AG04449 (cell line): ENCODE results near the gene TPBGL.
"Not testable (repeated sequence)": the region's sequence is repeated elsewhere in the genome, so short reads cannot be mapped to it uniquely, and the experiment has no call there.

ENCODE experiments used
- CTCF ChIA-PET: fragments of 350-600 bp; formaldehyde crosslinking; extraction: SDS; loops from one replicate; lab custom pipeline; 2021; ENCODE audit warnings: antibody characterized with exemption; lab: Yijun Ruan, JAX
- POLR2A ChIA-PET: fragments of 400-600, 350-600 bp; formaldehyde crosslinking; extraction: SDS; loops from one replicate; lab custom pipeline; 2020; ENCODE audit warnings: antibody characterized with exemption, inconsistent platforms; lab: Yijun Ruan, JAX
- DNase-seq: peaks from one replicate; pipeline ENCODE4 v3.0.0-alpha.2; 2010; ENCODE audit warnings: low read depth, low spot score
- H3K4me3 ChIP-seq: 2 replicates; pipeline ENCODE4 v1.5.1; 2011; ENCODE audit warnings: low read depth, mild to moderate bottlenecking, control low read depth, low read length
- TF ChIP-seq, protein P1 (sequence below): IDR thresholded peaks from one replicate; pipeline ENCODE4 v1.5.1; 2011; ENCODE audit warnings: mild to moderate bottlenecking, moderate library complexity, low read length, control low read depth, inconsistent platforms; ENCODE audit not compliant: insufficient read depth; ENCODE audit errors: missing control alignments

The TPBGL gene

DNA sequence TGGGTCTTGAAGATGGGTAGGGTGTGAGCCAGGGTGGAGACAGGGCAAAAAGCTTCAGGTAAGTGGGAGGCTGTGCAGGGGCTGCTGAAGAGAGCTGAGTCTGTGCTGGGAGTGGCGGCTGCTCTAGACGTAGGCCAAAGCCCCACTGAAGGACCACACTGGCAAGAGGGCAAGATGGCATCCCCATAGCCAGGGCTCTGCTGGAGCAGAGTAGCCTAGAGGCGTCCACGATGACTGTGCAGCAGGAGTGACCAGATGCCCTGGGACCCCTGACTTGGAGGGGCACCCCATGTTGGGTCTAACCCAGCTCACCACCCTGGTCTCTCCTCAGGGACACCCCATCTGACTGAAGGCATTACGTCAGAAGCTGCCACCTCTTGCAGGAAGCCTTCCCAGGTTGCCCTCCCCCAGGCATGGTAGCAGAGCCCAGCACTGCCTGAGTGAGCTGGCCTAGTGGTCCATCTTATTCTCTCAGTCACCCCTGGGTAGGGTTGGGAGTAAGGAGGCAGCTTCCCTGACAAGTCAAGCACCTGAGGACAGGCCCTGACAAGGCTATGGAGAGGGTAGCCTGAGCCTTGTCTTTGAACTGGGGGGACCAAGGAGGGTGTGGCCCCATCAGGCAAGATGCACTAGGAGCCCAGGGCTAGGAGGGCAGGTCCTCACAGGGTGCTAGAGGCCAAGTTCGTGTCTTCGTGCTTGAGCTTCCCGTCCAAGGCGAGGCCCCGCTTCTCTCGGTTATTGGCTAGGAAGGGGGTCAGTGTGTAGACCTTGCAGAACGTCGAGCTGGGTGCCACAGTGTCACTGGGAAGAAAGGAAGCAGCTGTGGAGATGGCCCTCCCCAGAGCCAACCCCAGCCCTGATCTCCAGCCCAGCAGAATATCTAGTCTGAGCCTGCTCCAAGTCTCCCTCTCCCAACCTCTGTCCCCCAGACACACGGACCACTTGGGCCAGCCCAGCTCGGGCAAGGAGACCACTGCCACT is 33.1 kb downstream of the TPBGL start:
- CTCF ChIA-PET, result interaction anchor here (0.8 to 16.4 kb wide), 8 partner anchors 8 to 133 kb away, joined by 3 to 534 read pairs (median 18); no protein-coding TSS in a partner anchor
- POLR2A ChIA-PET, result interaction anchor here (0.7 kb wide), 1 partner anchor 92 kb away, joined by 3 read pairs; no protein-coding TSS in a partner anchor
- TF ChIP-seq, protein P1, sequence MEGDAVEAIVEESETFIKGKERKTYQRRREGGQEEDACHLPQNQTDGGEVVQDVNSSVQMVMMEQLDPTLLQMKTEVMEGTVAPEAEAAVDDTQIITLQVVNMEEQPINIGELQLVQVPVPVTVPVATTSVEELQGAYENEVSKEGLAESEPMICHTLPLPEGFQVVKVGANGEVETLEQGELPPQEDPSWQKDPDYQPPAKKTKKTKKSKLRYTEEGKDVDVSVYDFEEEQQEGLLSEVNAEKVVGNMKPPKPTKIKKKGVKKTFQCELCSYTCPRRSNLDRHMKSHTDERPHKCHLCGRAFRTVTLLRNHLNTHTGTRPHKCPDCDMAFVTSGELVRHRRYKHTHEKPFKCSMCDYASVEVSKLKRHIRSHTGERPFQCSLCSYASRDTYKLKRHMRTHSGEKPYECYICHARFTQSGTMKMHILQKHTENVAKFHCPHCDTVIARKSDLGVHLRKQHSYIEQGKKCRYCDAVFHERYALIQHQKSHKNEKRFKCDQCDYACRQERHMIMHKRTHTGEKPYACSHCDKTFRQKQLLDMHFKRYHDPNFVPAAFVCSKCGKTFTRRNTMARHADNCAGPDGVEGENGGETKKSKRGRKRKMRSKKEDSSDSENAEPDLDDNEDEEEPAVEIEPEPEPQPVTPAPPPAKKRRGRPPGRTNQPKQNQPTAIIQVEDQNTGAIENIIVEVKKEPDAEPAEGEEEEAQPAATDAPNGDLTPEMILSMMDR, result no peak
- DNase-seq, result no peak
- no peak overlapping the region for H3K4me3 ChIP-seq

DNA sequence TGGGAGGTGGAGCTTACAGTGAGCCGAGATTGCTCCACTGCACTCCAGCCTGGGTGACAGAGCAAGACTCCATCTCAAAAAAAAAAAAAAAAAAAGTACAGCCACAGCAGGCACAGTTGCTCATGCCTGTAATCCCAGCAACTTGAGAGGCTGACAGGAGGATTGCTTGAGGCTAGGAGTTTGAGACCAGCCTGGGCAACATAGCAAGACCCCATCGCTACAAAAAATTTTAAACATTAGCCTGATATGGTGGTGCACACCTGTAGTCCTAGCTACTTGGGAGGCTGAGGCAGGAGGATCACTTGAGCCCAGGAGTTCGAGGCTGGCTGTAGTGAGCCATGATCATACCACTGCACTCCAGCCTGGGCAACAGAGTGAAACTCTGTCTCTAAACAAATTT is 34.1 kb downstream of the TPBGL start:
- H3K4me3 ChIP-seq, DNase-seq: not testable (repeated sequence)
- ChIA-PET POLR2A (interaction anchor here (0.7 kb wide), 1 partner anchor 91 kb away, joined by 3 read pairs; no protein-coding TSS in a partner anchor), CTCF (interaction anchor here (1.2 to 16.4 kb wide), 7 partner anchors 10 to 253 kb away, joined by 3 to 534 read pairs (median 5); no protein-coding TSS in a partner anchor)

DNA sequence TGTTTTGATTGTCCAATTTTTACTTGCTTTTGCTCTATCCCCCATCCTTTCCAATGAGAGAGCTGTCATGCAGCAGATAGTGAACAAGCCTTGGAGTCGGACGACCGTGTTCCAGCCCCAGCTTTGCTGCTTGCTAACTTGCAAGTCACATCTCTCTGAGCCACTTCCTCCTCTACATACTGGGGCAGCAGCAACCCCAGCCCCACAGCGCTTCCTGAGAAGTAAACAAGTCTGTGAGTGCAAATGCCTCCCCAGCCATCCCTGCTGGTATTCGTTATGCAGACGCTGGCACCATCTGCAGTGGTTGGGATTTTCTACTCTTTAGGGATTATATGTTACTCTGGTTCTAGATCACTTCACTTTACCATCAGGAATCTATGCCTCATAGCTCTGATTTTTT is 35.0 kb downstream of the TPBGL start:
- DNase-seq, result no peak
- TF ChIP-seq, protein P1, result no peak
- no peak overlapping the region for H3K4me3 ChIP-seq
- ChIA-PET CTCF (interaction anchor here (0.6 to 16.4 kb wide), 11 partner anchors 9 to 254 kb away, joined by 3 to 534 read pairs (median 5); no protein-coding TSS in a partner anchor), POLR2A (no interaction called here)

DNA sequence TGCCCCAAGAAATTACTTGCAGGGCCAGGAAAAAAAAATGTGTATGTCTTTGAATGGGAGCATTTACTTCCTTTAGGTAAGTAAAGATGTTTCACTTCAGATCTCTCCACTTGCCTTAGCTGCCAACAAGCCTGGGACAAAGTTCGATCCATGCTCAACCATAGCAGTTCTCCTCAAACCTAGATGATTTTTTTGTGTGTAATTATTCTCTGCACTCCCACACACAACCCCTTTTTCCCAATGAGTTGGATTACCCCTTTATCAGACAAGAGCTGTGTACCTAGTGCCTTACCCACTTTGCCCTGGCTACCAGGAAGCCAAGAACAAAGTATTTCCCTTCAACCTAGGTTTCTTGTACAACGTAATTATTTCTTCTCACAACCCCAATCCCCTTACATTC is 35.6 kb downstream of the TPBGL start:
- POLR2A ChIA-PET, result no interaction called here
- TF ChIP-seq, protein P1, result no peak
- no peak for DNase-seq
- H3K4me3 ChIP-seq, result no peak overlapping the region
- CTCF ChIA-PET, result interaction anchor here (0.6 to 16.4 kb wide), 11 partner anchors 9 to 254 kb away, joined by 3 to 534 read pairs (median 4); no protein-coding TSS in a partner anchor

DNA sequence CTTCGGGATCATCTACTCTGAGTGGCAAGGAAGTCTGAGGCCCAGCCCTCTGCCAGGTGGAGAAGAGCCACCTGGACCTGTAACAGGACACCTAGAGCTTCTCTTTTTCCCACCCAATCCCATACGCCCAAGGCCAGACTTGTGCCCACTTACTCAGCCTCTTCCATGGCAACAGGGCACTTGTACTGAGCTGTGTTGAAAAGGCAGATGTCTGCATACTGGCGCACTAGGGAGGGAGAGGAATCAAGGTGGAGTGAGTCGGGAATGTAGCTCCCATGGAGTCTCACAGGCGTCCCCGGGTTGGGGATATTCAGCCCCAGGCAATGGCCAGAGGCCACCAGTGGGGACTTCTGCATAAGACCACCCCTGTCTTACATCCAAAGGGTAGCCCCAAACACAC is 36.1 kb downstream of the TPBGL start:
- TF ChIP-seq, protein P1, result no peak
- DNase-seq, result no peak
- H3K4me3 ChIP-seq, result no peak overlapping the region
- POLR2A ChIA-PET, result no interaction called here
- CTCF ChIA-PET, result interaction anchor here (0.6 to 16.4 kb wide), 10 partner anchors 8 to 255 kb away, joined by 3 to 534 read pairs (median 4); no protein-coding TSS in a partner anchor

DNA sequence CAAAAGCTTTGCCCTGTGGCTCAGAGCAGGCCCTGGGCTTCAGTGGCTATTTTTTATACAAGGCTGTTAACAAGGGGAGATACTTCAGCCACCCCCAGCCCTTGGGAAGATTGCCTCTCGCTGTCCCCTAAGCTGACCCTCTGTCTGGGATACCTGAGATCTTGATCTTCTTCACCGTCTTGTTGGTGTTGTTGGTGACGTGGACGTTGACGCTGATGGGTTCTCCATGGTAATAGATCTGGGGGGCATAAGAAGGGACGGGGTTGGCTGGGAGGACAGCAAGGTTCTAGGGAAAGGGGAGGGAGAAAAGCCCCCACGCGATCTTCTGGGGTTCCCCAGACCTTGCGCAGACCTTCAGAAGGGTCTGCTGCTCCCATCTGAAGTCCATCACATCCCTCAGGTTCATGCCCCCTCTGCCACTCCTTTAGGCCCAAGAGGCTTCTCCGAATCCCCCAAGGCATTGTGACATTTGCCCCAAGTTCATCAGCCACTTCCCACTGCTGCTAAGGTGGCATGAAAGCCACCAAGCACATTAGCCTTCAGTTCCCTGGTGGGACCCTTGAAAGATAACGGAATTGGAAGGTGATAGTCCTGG is 36.7 kb downstream of the TPBGL start:
- H3K4me3 ChIP-seq, result no peak overlapping the region
- ChIA-PET POLR2A (no interaction called here), CTCF (interaction anchor here (0.8 to 16.4 kb wide), 8 partner anchors 14 to 129 kb away, joined by 3 to 534 read pairs (median 4); no protein-coding TSS in a partner anchor)
- no peak for DNase-seq
- TF ChIP-seq, protein P1, result no peak
